ENCODE results near the gene SRMS. TPM values are rescaled to one million over a fixed set of nuclear protein-coding genes. Genes with fewer than 3 reads are reported as not detected.

SRMS gene
- total RNA-seq, 1 donor from 2014 or later = not detected

DNA sequence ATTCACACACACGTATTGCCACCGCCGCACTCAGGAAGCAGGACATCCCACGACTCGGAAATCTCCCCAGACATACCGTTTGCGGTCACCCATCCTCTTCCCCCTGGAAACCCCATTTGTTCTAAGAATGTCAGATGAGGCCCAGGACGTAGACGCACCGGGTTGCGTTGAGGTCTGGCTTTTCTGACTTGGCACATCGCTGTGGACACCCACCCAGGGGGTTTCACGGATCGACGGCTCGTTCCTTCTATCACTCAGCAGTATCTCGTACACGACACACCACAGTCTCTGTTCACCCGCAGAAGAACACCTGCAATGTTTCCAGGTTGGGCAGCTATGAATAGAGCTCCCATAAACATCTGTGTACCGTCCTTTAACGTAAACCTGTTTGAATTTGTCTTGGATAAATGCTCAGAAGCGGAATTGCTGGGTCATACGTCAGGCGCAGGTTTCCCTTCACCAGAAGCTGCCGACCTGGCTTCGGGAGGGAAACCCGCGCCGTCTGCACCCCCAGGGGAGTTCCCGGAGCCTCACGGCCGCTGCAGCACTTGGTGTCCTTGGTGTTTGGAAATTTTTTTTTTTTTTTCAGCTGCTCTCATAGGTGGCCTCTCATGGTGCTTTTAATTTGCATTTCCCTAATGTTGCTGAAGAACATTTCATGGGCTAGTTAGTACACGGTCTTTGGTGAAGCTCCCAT is 39.3 kb downstream of the SRMS start:
- TF ChIP-seq POLR2AphosphoS5 (IDR thresholded peaks at IDR 0.05; ENCODE audit: insufficient read depth in 1 of 2, low read depth in 1 of 2) (no peak), CTCF (IDR thresholded peaks at IDR 0.05) (no peak), POLR2A (IDR thresholded peaks at IDR 0.05) (no peak)
- Histone ChIP-seq H3K27me3 (no peaks in the 10 kb centered on the region), H3K36me3 (no peaks in the 10 kb centered on the region), H3K9me3 (no peaks in the 10 kb centered on the region), H3K4me3 (no peak overlapping the region), H3K4me1 (no peaks in the 10 kb centered on the region), H3K27ac (no peak overlapping the region)
- no peak for DNase-seq (ENCODE audit: extremely low spot score in 2 of 2)
- intact Hi-C loops (cut with DNase I) = no loop called here

- no peak overlapping the region for H3K27ac ChIP-seq
- intact Hi-C loops (cut with DNase I) = no loop called here
- H3K27me3 ChIP-seq = no peaks in the 10 kb centered on the region
- H3K36me3 ChIP-seq = no peaks in the 10 kb centered on the region
- no peak for TF ChIP-seq POLR2AphosphoS5 (IDR thresholded peaks at IDR 0.05; ENCODE audit: insufficient read depth in 1 of 2, low read depth in 1 of 2)
- TF ChIP-seq POLR2A (IDR thresholded peaks at IDR 0.05) = no peak
- TF ChIP-seq CTCF (IDR thresholded peaks at IDR 0.05) = no peak
- no peak for DNase-seq (ENCODE audit: extremely low spot score in 2 of 2)
- no peak overlapping the region for H3K4me3 ChIP-seq
- H3K4me1 ChIP-seq = no peaks in the 10 kb centered on the region
- no peaks in the 10 kb centered on the region for H3K9me3 ChIP-seq
These were observed 40.3 kb downstream of the SRMS start for GRCh38 chr20:63507083-63507743.

- H3K4me1 ChIP-seq = no peaks in the 10 kb centered on the region
- H3K9me3 ChIP-seq = no peaks in the 10 kb centered on the region
- intact Hi-C loops (cut with DNase I) = no loop called here
- no peak for DNase-seq (ENCODE audit: extremely low spot score in 2 of 2)
- H3K36me3 ChIP-seq = no peaks in the 10 kb centered on the region
- peaks cover under 1% of the 10 kb centered on the region for H3K27me3 ChIP-seq
- H3K27ac ChIP-seq = no peak overlapping the region
- no peak overlapping the region for H3K4me3 ChIP-seq
- TF ChIP-seq POLR2A (IDR thresholded peaks at IDR 0.05) = no peak
- no peak for TF ChIP-seq CTCF (IDR thresholded peaks at IDR 0.05)
- no peak for TF ChIP-seq POLR2AphosphoS5 (IDR thresholded peaks at IDR 0.05; ENCODE audit: insufficient read depth in 1 of 2, low read depth in 1 of 2)
These were observed 41.8 kb downstream of the SRMS start for GRCh38 chr20:63505723-63506122.

DNA sequence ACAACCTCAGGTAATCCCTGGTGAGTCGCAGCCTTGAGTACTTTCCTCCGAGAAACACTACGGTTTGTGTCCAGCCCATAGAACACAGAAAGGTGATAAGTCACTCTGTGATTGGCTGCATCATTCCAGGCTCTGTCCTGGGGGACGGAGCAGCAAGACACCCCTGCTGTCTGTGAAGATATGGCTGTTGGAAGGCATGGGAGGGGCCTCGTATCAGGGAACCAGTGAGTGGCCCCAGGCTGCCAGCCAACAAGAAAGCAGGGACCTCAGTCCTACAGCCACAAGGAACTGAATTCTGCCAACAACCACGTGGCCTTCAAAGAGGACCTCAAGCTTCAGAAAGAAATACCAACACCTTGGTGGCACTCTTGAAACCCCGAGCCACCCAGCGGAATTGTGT is 42.3 kb downstream of the SRMS start:
- Histone ChIP-seq H3K4me3 (no peak overlapping the region), H3K27me3 (peaks cover 5% of the 10 kb centered on the region), H3K9me3 (no peaks in the 10 kb centered on the region), H3K4me1 (no peaks in the 10 kb centered on the region), H3K27ac (no peak overlapping the region), H3K36me3 (no peaks in the 10 kb centered on the region)
- intact Hi-C loops (cut with DNase I) = no loop called here
- no peak for DNase-seq (ENCODE audit: extremely low spot score in 2 of 2)
- TF ChIP-seq CTCF (IDR thresholded peaks at IDR 0.05) (no peak), POLR2AphosphoS5 (IDR thresholded peaks at IDR 0.05; ENCODE audit: insufficient read depth in 1 of 2, low read depth in 1 of 2) (no peak), POLR2A (IDR thresholded peaks at IDR 0.05) (no peak)

DNA sequence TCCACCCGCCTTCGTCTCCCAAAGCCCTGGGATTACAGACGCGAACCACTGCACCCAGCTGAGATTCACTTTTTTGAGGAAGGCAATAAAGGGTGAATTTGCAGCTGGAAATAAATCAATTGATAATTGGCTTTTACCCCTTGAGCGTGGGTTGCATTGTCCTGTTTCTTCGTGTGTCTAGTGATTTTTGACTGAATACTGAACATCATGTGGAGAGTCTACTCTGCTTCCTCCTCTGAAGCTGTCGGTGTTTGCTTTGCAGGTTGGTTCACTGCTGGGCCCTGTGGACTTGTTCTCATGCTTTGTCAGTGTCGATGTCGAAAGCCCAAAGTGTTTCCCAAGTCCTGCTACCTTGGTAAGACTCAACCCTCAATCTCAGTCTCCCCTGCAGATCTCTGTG is 42.9 kb downstream of the SRMS start:
- intact Hi-C loops (cut with DNase I) = no loop called here
- TF ChIP-seq POLR2AphosphoS5 (IDR thresholded peaks at IDR 0.05; ENCODE audit: insufficient read depth in 1 of 2, low read depth in 1 of 2) = no peak
- no peak for TF ChIP-seq CTCF (IDR thresholded peaks at IDR 0.05)
- no peak for TF ChIP-seq POLR2A (IDR thresholded peaks at IDR 0.05)
- peaks cover 11% of the 10 kb centered on the region for H3K27me3 ChIP-seq

More for the DNA sequence above, 42.9 kb downstream of the SRMS start:
- Histone ChIP-seq H3K4me3 (no peak overlapping the region), H3K27ac (no peak overlapping the region), H3K9me3 (no peaks in the 10 kb centered on the region), H3K4me1 (peaks cover 3% of the 10 kb centered on the region), H3K36me3 (no peaks in the 10 kb centered on the region)
- no peak for DNase-seq (ENCODE audit: extremely low spot score in 2 of 2)
